Panc1 (cell line): ENCODE data around the gene SRPX2. TPM values are rescaled to one million over a fixed set of nuclear protein-coding genes. Genes with fewer than 3 reads are reported as not detected.

Experiments used
- ATAC-seq: fragments of 200-7000 bp; cut with Tn5 transposase; 2 replicates; pipeline ENCODE4 v1.9.1; 2020; ENCODE audit warnings: mild to moderate bottlenecking, moderate library complexity
- BruUV-seq: library from RNA; stranded (reverse); fragments of 400-500 nt; replicated peaks from 2 replicates; lab custom pipeline; 2021; lab: Mats Ljungman, UMichigan
- CTCF ChIA-PET: fragments of 300-600 bp; sonication (Branson Sonifier 250); formaldehyde crosslinking; loops from one replicate; lab custom pipeline; 2022; ENCODE audit warnings: antibody characterized with exemption; lab: Charles Lee
- POLR2A ChIA-PET: fragments of 300-600 bp; sonication (Branson Sonifier 250); formaldehyde crosslinking; loops from one replicate; lab custom pipeline; 2022; ENCODE audit warnings: antibody characterized with exemption; lab: Charles Lee
- DNase-seq: peaks from one replicate; pipeline ENCODE4 v3.0.0-alpha.2; 2010; ENCODE audit warnings: low read depth, low spot score
- H3K27ac ChIP-seq: 2 replicates; pipeline ENCODE4 v1.5.1; 2011; ENCODE audit warnings: mild to moderate bottlenecking, low read length, inconsistent platforms
- H3K27me3 ChIP-seq: fragments of 200-500 bp; sonication (Bioruptor generic); 2 replicates; pipeline ENCODE4 v1.6.0; 2014; ENCODE audit warnings: low read length, inconsistent platforms; ENCODE audit not compliant: control insufficient read depth, insufficient read depth
- H3K36me3 ChIP-seq: fragments of 200-500 bp; sonication (Bioruptor generic); 2 replicates; pipeline ENCODE4 v1.5.1; 2014; ENCODE audit warnings: inconsistent platforms, mild to moderate bottlenecking, low read length, moderate library complexity; ENCODE audit not compliant: control insufficient read depth, insufficient read depth
- H3K4me1 ChIP-seq: 2 replicates; pipeline ENCODE4 v1.5.1; 2011; ENCODE audit warnings: inconsistent platforms, mild to moderate bottlenecking, low read length, moderate library complexity; ENCODE audit not compliant: control insufficient read depth, insufficient read depth
- H3K4me3 ChIP-seq, 2 experiments: 2 replicates each; pipeline ENCODE4 v1.5.1; 2011 to 2012; ENCODE audit warnings: low read depth in 2 of 2, low read length in 2 of 2, mild to moderate bottlenecking in 2 of 2, inconsistent platforms in 1 of 2, moderate library complexity in 1 of 2
- H3K9me3 ChIP-seq: fragments of 200-500 bp; sonication (Bioruptor generic); 2 replicates; pipeline ENCODE4 v1.5.1; 2014; ENCODE audit warnings: low read depth, mild to moderate bottlenecking, inconsistent platforms, low read length, moderate library complexity; ENCODE audit not compliant: control insufficient read depth, insufficient read depth
- POLR2AphosphoS5 ChIP-seq: IDR thresholded peaks from 2 replicates; pipeline ENCODE4 v1.6.1; 2012; ENCODE audit warnings: mild to moderate bottlenecking, low read depth, low read length, moderate library complexity
- SIN3A ChIP-seq: IDR thresholded peaks from 2 replicates; pipeline ENCODE4 v1.6.1; 2012; ENCODE audit warnings: low read depth, mild to moderate bottlenecking, low read length, moderate library complexity, borderline replicate concordance; ENCODE audit not compliant: insufficient read depth
- TCF7L2 ChIP-seq: IDR thresholded peaks from 2 replicates; pipeline ENCODE4 v1.6.1; 2011; ENCODE audit warnings: mild to moderate bottlenecking, low read depth, low read length, inconsistent platforms
- in situ Hi-C: cut with HindIII; loops from 2 replicates; pipeline ENCODE4 v1.10.0; 2016; ENCODE audit warnings: low sequenced_read_pairs, low pct_unique_long_range_greater_than_20kb
- intact Hi-C: fragments of 100-400 bp; cut with micrococcal nuclease; formaldehyde crosslinking; loops from one replicate; pipeline ENCODE4 v1.10.0; 2022; ENCODE audit not compliant: unreplicated experiment
- total RNA-seq: library from RNA; stranded (reverse); gene quantifications from one replicate; pipeline ENCODE4 v1.2.1, GENCODE V29; 2021; ENCODE audit not compliant: unreplicated experiment
- TF ChIP-seq, protein P1 (sequence below): fragments of 450-650 bp; IDR thresholded peaks from 2 replicates; pipeline ENCODE4 v1.5.1; 2017; ENCODE audit warnings: mild to moderate bottlenecking
- TF ChIP-seq, protein P2 (sequence below), 2 experiments: IDR thresholded peaks; 2 replicates each; pipeline ENCODE4 v1.6.1; 2011 to 2012; ENCODE audit warnings: low read depth in 2 of 2, control low read depth in 1 of 2, low read length in 1 of 2, mild to moderate bottlenecking in 1 of 2, moderate library complexity in 1 of 2; ENCODE audit not compliant: insufficient read depth in 1 of 2

Gene SRPX2
- total RNA-seq, 1 experiment from 2014 or later = 1.2 TPM

DNA sequence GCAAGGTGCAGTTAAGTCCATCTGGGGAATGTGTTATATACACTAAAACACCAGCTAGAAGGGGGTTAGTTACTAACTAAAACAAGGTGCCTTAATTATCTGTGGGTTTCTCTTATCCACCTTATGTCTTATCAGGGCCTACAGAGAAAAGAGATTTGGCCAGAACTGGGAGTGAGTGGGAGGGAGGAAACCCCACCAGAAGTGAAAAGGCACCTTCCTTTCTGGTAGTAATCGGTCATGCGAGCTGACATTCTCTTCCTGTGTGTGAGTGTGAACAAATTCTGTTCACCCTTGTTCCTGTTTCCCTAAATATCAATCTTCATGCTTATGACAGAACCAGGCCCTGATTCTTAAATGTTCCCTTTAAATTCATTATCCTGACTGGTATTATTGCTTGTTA, 43.5 kb downstream of the SRPX2 start:
- POLR2A ChIA-PET = no interaction called here
- ATAC-seq (no peak), DNase-seq (no peak)
- in situ Hi-C loops = no loop called here
- H3K27ac ChIP-seq = no peak overlapping the region
- intact Hi-C loops = no loop called here
- peaks cover 2% of the 10 kb centered on the region; the same call in 1 of the 2 replicates for H3K27me3 ChIP-seq
- no peaks in the 10 kb centered on the region for H3K4me1 ChIP-seq
- no peaks in the 10 kb centered on the region for H3K9me3 ChIP-seq
- no peak for TF ChIP-seq TCF7L2
- TF ChIP-seq, protein P1, sequence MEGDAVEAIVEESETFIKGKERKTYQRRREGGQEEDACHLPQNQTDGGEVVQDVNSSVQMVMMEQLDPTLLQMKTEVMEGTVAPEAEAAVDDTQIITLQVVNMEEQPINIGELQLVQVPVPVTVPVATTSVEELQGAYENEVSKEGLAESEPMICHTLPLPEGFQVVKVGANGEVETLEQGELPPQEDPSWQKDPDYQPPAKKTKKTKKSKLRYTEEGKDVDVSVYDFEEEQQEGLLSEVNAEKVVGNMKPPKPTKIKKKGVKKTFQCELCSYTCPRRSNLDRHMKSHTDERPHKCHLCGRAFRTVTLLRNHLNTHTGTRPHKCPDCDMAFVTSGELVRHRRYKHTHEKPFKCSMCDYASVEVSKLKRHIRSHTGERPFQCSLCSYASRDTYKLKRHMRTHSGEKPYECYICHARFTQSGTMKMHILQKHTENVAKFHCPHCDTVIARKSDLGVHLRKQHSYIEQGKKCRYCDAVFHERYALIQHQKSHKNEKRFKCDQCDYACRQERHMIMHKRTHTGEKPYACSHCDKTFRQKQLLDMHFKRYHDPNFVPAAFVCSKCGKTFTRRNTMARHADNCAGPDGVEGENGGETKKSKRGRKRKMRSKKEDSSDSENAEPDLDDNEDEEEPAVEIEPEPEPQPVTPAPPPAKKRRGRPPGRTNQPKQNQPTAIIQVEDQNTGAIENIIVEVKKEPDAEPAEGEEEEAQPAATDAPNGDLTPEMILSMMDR = no peak
- no peak for TF ChIP-seq POLR2AphosphoS5
- TF ChIP-seq, protein P2, sequence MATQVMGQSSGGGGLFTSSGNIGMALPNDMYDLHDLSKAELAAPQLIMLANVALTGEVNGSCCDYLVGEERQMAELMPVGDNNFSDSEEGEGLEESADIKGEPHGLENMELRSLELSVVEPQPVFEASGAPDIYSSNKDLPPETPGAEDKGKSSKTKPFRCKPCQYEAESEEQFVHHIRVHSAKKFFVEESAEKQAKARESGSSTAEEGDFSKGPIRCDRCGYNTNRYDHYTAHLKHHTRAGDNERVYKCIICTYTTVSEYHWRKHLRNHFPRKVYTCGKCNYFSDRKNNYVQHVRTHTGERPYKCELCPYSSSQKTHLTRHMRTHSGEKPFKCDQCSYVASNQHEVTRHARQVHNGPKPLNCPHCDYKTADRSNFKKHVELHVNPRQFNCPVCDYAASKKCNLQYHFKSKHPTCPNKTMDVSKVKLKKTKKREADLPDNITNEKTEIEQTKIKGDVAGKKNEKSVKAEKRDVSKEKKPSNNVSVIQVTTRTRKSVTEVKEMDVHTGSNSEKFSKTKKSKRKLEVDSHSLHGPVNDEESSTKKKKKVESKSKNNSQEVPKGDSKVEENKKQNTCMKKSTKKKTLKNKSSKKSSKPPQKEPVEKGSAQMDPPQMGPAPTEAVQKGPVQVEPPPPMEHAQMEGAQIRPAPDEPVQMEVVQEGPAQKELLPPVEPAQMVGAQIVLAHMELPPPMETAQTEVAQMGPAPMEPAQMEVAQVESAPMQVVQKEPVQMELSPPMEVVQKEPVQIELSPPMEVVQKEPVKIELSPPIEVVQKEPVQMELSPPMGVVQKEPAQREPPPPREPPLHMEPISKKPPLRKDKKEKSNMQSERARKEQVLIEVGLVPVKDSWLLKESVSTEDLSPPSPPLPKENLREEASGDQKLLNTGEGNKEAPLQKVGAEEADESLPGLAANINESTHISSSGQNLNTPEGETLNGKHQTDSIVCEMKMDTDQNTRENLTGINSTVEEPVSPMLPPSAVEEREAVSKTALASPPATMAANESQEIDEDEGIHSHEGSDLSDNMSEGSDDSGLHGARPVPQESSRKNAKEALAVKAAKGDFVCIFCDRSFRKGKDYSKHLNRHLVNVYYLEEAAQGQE (IDR thresholded peaks at IDR 0.05; ENCODE audit: insufficient read depth in 1 of 2, low read depth in 2 of 2, low read length in 1 of 2) = no peak
- TF ChIP-seq SIN3A = no peak
- CTCF ChIA-PET = interaction anchor here (1.0 to 2.0 kb wide), 2 partner anchors 80 to 81 kb away, joined by 3 to 14 read pairs; no protein-coding TSS in a partner anchor
- H3K4me3 ChIP-seq = no peak overlapping the region
- no peaks in the 10 kb centered on the region for H3K36me3 ChIP-seq
- BruUV-seq = no TSS peak

DNA sequence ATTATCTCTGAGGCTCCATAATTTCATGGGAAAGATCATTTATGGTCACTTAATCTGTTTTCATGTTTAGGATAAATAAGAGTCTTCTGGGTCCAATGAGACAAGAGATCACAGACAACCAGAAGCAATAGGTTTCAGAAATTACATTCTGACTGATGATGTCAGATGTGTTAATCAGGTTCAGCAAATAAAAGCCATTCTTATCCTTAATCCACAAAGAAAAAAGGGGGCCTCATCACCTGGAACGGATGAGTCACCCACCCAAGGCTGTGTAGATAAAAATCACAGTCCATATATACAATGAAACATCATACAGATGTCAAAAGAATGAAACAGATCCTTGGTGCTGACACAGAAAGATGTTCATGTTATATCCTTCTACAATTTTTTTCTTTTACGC, 51.3 kb downstream of the SRPX2 start:
- ChIA-PET CTCF (no interaction called here), POLR2A (no interaction called here)
- intact Hi-C loops = no loop called here
- TF ChIP-seq, protein P1 = no peak
- TF ChIP-seq TCF7L2 (no peak), POLR2AphosphoS5 (no peak), SIN3A (no peak)
- TF ChIP-seq, protein P2 (IDR thresholded peaks at IDR 0.05; ENCODE audit: insufficient read depth in 1 of 2, low read depth in 2 of 2, low read length in 1 of 2) = no peak
- no peak overlapping the region for H3K27ac ChIP-seq
- BruUV-seq = no TSS peak
- H3K4me1 ChIP-seq = no peaks in the 10 kb centered on the region
- DNase-seq = no peak
- in situ Hi-C loops = no loop called here
- H3K27me3 ChIP-seq = peaks cover 2% of the 10 kb centered on the region
- H3K4me3 ChIP-seq = no peak overlapping the region
- no peaks in the 10 kb centered on the region for H3K36me3 ChIP-seq
- no peaks in the 10 kb centered on the region for H3K9me3 ChIP-seq
- no peak for ATAC-seq
